SK-N-SH (cell line): ENCODE results near the gene CALML4.

Experiments
- GATA2 ChIP-seq: sonication (generic); formaldehyde crosslinking; IDR thresholded peaks from 2 replicates; pipeline ENCODE4 v1.5.0; 2020; ENCODE audit warnings: mild to moderate bottlenecking, missing genetic modification reagents
- NFIC ChIP-seq: IDR thresholded peaks from 2 replicates; pipeline ENCODE4 v1.4.0; 2012; ENCODE audit warnings: borderline replicate concordance
- SMC3 ChIP-seq: IDR thresholded peaks from 2 replicates; pipeline ENCODE4 v1.6.1; 2012; ENCODE audit warnings: low read depth, low read length, improper control_type of control experiment
- TF ChIP-seq, protein P1 (sequence below): fragments of 200-600 bp; sonication (generic); IDR thresholded peaks from 2 replicates; pipeline ENCODE4 v1.6.1; 2017; ENCODE audit warnings: antibody characterized with exemption, mild to moderate bottlenecking, moderate library complexity

DNA sequence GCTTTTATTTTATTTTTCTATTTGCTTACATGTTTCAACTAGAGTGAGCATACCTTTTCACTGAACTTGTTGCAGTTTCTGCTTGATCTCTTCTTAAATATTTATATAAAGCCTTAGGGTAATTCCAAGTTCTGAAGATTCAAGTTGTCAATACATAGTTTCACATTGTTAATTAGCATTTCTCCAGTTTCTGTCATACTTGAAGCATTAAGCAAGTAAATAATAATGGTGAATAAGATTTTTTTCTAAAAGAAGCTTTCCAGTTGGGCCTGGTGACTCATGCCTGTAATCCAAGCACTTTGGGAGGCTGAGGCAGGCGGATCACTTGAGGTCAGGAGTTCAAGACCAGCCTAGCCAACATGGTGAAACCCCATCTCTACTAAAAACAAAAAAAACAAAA, 53.9 kb downstream of the CALML4 start:
- TF ChIP-seq, protein P1, sequence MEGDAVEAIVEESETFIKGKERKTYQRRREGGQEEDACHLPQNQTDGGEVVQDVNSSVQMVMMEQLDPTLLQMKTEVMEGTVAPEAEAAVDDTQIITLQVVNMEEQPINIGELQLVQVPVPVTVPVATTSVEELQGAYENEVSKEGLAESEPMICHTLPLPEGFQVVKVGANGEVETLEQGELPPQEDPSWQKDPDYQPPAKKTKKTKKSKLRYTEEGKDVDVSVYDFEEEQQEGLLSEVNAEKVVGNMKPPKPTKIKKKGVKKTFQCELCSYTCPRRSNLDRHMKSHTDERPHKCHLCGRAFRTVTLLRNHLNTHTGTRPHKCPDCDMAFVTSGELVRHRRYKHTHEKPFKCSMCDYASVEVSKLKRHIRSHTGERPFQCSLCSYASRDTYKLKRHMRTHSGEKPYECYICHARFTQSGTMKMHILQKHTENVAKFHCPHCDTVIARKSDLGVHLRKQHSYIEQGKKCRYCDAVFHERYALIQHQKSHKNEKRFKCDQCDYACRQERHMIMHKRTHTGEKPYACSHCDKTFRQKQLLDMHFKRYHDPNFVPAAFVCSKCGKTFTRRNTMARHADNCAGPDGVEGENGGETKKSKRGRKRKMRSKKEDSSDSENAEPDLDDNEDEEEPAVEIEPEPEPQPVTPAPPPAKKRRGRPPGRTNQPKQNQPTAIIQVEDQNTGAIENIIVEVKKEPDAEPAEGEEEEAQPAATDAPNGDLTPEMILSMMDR = no peak
- TF ChIP-seq NFIC (no peak), SMC3 (no peak), GATA2 (CRISPR knock-in tag) (no peak)
